Bronchial epithelial cell (primary cell): ENCODE results near the gene C20orf173. TPM values are rescaled to one million over a fixed set of nuclear protein-coding genes. Genes with fewer than 3 reads are reported as not detected.

ENCODE experiments used
- DNase-seq: peaks from one replicate; pipeline ENCODE4 v3.0.0-alpha.2; 2010; ENCODE audit warnings: low read depth
- FAIRE-seq: peaks from 2 replicates; lab custom pipeline; 2011; peaks lifted over from hg19 to GRCh38; lab: Jason Lieb, UNC
- H3K27me3 ChIP-seq: 2 replicates; pipeline ENCODE4 v1.5.1; 2011; ENCODE audit warnings: low read length; ENCODE audit not compliant: control insufficient read depth, insufficient read depth
- H3K36me3 ChIP-seq: 2 replicates; pipeline ENCODE4 v1.5.1; 2011; ENCODE audit warnings: low read length; ENCODE audit not compliant: control insufficient read depth, insufficient read depth
- H3K4me3 ChIP-seq: 2 replicates; pipeline ENCODE4 v1.5.1; 2011; ENCODE audit warnings: mild to moderate bottlenecking, low read depth, low read length, control low read depth
- CTCF ChIP-seq: IDR thresholded peaks from 2 replicates; pipeline ENCODE4 v1.5.1; 2011; ENCODE audit warnings: mild to moderate bottlenecking, moderate library complexity, low read length, control low read depth, inconsistent platforms; ENCODE audit not compliant: insufficient read depth, severe bottlenecking
- total RNA-seq: library from RNA; depleted of rRNA; stranded (reverse); fragments of >200 nt; gene quantifications from 2 replicates; pipeline ENCODE4 v1.2.1, GENCODE V29; 2014

C20orf173 gene
- total RNA-seq, result not detected in 2 replicates

- FAIRE-seq (no peak), DNase-seq (no peak)
- no peak for TF ChIP-seq CTCF
These were observed at the start of gene C20orf173 for GRCh38 chr20:35529552-35529951. C20orf173 (minus strand) TSS chr20:35529652; CDS start chr20:35529373, 279 bp downstream.

GRCh38 chr20:35579196-35579595, 49.7 kb upstream of the C20orf173 start:
- H3K27me3 ChIP-seq, result no peaks in the 10 kb centered on the region
- no peak overlapping the region for H3K4me3 ChIP-seq
- FAIRE-seq (no peak), DNase-seq (no peak)
- no peaks in the 10 kb centered on the region for H3K36me3 ChIP-seq
- no peak for TF ChIP-seq CTCF

More at GRCh38 chr20:35529552-35529951, at the start of gene C20orf173:
- no peak within 1 kb of the TSS for H3K4me3 ChIP-seq
- H3K36me3 ChIP-seq, result no peaks in the 10 kb centered on the region
- no peaks in the 10 kb centered on the region for H3K27me3 ChIP-seq

GRCh38 chr20:35578469-35578868, 49.0 kb upstream of the C20orf173 start:
- no peak for FAIRE-seq
- no peak for TF ChIP-seq CTCF
- H3K36me3 ChIP-seq, result no peaks in the 10 kb centered on the region
- no peaks in the 10 kb centered on the region for H3K27me3 ChIP-seq
- peak; percentile 22 for DNase-seq
- no peak overlapping the region for H3K4me3 ChIP-seq

- TF ChIP-seq CTCF, result no peak
- no peak for FAIRE-seq
- no peak for DNase-seq
- Histone ChIP-seq H3K27me3 (no peaks in the 10 kb centered on the region), H3K36me3 (no peaks in the 10 kb centered on the region), H3K4me3 (no peak overlapping the region)
These were observed 47.4 kb upstream of the C20orf173 start for GRCh38 chr20:35576816-35577215.

- H3K27me3 ChIP-seq, result no peaks in the 10 kb centered on the region
- no peak overlapping the region for H3K4me3 ChIP-seq
- TF ChIP-seq CTCF, result no peak
- DNase-seq (peak; percentile 75), FAIRE-seq (no peak)
- H3K36me3 ChIP-seq, result no peaks in the 10 kb centered on the region
These were observed 46.5 kb upstream of the C20orf173 start for GRCh38 chr20:35575958-35576357.

GRCh38 chr20:35572838-35573237, 43.4 kb upstream of the C20orf173 start:
- no peak for FAIRE-seq
- no peaks in the 10 kb centered on the region for H3K27me3 ChIP-seq
- no peak for TF ChIP-seq CTCF

More at GRCh38 chr20:35572838-35573237, 43.4 kb upstream of the C20orf173 start:
- no peak for DNase-seq
- Histone ChIP-seq H3K4me3 (no peak overlapping the region), H3K36me3 (no peaks in the 10 kb centered on the region)
